SU-DHL-6 (cell line): ENCODE results near the gene ACSF3.

Source experiments
- CTCF ChIP-seq: fragments of 200-600 bp; sonication (generic); IDR thresholded peaks from one replicate; pipeline ENCODE4 v1.5.1; 2017; ENCODE audit warnings: antibody characterized with exemption, mild to moderate bottlenecking, low read length, moderate library complexity; ENCODE audit not compliant: insufficient read depth, poor library complexity, severe bottlenecking
- EZH2phosphoT487 ChIP-seq: fragments of 200-600 bp; sonication (generic), shearing (Covaris generic); conservative IDR thresholded peaks from 2 replicates; pipeline ENCODE4 v1.6.1; 2018; ENCODE audit warnings: mild to moderate bottlenecking, antibody characterized with exemption, low read length, moderate library complexity, mixed read lengths

DNA sequence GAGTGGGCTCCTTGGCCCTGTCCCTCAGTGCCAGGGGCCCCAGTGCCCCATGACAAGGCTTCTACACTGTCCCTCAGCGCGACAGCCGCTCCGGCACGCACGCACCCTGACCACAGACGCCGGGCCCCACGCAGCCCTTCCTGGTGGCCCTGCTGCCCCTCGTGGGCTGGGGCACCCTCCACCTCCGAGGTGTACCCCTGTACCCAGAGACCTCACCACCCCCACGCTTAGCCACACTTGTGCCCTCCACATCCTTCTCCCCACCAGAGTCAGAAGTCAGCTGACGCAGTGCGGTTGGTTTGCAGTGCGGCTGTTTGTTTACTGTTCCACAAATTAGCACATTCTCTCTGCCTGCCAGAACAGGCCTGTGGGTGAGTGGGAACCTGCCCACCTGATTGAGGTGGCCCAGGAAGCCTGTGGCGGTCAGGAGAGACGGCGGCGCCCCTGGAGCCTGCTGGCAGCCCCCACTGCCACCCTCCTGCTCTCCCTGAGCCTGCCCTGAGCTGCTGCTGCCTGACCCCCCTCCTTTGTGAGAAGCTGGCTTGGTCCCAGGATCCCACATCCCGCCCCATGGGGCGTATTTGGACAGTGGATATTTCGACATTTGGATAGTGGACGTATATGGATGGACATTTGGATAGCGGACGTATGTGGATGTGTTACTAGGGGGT is 39.9 kb downstream of the ACSF3 start:
- TF ChIP-seq CTCF (no peak), EZH2phosphoT487 (no peak)
